ENCODE data around the gene LPP.

GRCh38 chr3:188396900-188397299 is 242.9 kb downstream of the LPP start:
- TF ChIP-seq POLR2A (IDR thresholded peaks at IDR 0.05; ENCODE audit: low read depth, low read length) (no peak), TAF1 (IDR thresholded peaks at IDR 0.05; ENCODE audit: low read depth, low read length) (no peak), POLR2AphosphoS5 (IDR thresholded peaks at IDR 0.05; ENCODE audit: low read depth, low read length) (no peak), PAX5 (IDR thresholded peaks at IDR 0.05; ENCODE audit: insufficient read depth, low read length, severe bottlenecking) (no peak), SPI1 (IDR thresholded peaks at IDR 0.05; ENCODE audit: low read depth, low read length) (no peak), POU2F2 (IDR thresholded peaks at IDR 0.05; ENCODE audit: low read depth, low read length) (no peak)

Data from GM12891 (cell line).